Astrocyte (in vitro differentiated cells and primary cell): Measurements from ENCODE around the gene PLEKHA6.

Experiments
- EZH2 ChIP-seq: IDR thresholded peaks from 2 replicates; pipeline ENCODE4 v1.6.1; 2012; ENCODE audit warnings: mild to moderate bottlenecking, low read length, inconsistent platforms; ENCODE audit not compliant: insufficient read depth
- TF ChIP-seq, protein P1 (sequence below): IDR thresholded peaks from 2 replicates; pipeline ENCODE4 v1.5.1; 2011; ENCODE audit warnings: low read depth, mild to moderate bottlenecking, inconsistent platforms, low read length, moderate library complexity; ENCODE audit not compliant: insufficient read depth

DNA sequence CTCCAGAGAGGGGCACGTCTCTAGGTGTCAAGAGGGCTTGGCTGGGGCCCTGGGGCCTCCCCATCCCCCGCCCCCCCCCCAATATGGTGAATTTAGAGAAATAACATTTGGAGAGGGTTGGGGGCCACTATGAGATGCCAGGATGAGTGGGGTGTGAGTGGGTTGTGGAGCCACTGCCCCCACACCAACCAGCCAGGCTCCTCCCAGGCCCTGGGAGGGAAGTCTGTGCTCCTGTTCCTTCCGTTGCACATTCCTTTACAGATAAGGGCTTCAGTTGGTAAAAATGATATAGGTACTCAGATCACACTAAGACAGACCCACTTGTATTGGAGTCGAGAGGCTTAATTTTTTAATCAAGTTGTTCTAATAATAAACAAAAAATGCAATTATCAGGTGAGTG, 585 bp upstream of the PLEKHA6 start:
- TF ChIP-seq, protein P1, sequence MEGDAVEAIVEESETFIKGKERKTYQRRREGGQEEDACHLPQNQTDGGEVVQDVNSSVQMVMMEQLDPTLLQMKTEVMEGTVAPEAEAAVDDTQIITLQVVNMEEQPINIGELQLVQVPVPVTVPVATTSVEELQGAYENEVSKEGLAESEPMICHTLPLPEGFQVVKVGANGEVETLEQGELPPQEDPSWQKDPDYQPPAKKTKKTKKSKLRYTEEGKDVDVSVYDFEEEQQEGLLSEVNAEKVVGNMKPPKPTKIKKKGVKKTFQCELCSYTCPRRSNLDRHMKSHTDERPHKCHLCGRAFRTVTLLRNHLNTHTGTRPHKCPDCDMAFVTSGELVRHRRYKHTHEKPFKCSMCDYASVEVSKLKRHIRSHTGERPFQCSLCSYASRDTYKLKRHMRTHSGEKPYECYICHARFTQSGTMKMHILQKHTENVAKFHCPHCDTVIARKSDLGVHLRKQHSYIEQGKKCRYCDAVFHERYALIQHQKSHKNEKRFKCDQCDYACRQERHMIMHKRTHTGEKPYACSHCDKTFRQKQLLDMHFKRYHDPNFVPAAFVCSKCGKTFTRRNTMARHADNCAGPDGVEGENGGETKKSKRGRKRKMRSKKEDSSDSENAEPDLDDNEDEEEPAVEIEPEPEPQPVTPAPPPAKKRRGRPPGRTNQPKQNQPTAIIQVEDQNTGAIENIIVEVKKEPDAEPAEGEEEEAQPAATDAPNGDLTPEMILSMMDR = no peak
- no peak for TF ChIP-seq EZH2
